Smooth muscle cell (in vitro differentiated cells): ENCODE measurements around the gene HBA2. TPM values are rescaled to one million over a fixed set of nuclear protein-coding genes. Genes with fewer than 3 reads are reported as not detected.

Source experiments
- DNase-seq: peaks from one replicate; lab custom pipeline; 2025; ENCODE audit not compliant: unreplicated experiment; lab: John Stamatoyannopoulos, UW
- H2AFZ ChIP-seq: fragments of 200-600 bp; sonication (generic); 2 replicates; pipeline ENCODE4 v1.6.0; 2016; ENCODE audit warnings: antibody characterized with exemption, low read depth, mild to moderate bottlenecking
- H3F3A ChIP-seq: fragments of 200-600 bp; sonication (generic); 2 replicates; pipeline ENCODE4 v1.6.0; 2017; ENCODE audit warnings: antibody characterized with exemption, low read depth
- H3K27ac ChIP-seq: fragments of 200-600 bp; sonication (generic); 2 replicates; pipeline ENCODE4 v1.5.1; 2016; ENCODE audit warnings: low read depth, mild to moderate bottlenecking
- H3K27me3 ChIP-seq: fragments of 200-600 bp; sonication (generic); 2 replicates; pipeline ENCODE4 v1.6.1; 2016; ENCODE audit warnings: low read depth, mild to moderate bottlenecking
- H3K36me3 ChIP-seq: fragments of 200-600 bp; sonication (generic); 2 replicates; pipeline ENCODE4 v1.5.1; 2016; ENCODE audit warnings: low read depth
- H3K4me1 ChIP-seq: fragments of 200-600 bp; sonication (generic); 2 replicates; pipeline ENCODE4 v1.5.1; 2016; ENCODE audit warnings: low read depth
- H3K4me2 ChIP-seq: fragments of 200-600 bp; sonication (generic); 2 replicates; pipeline ENCODE4 v1.6.0; 2016; ENCODE audit warnings: mild to moderate bottlenecking
- H3K4me3 ChIP-seq: fragments of 200-600 bp; sonication (generic); 2 replicates; pipeline ENCODE4 v1.5.1; 2016; ENCODE audit warnings: mild to moderate bottlenecking
- H3K79me2 ChIP-seq: fragments of 200-600 bp; sonication (generic); 2 replicates; pipeline ENCODE4 v1.6.0; 2016; ENCODE audit warnings: low read depth, mild to moderate bottlenecking
- H3K9ac ChIP-seq: fragments of 200-600 bp; sonication (generic); 2 replicates; pipeline ENCODE4 v1.6.0; 2016; ENCODE audit warnings: low read depth
- H3K9me3 ChIP-seq: fragments of 200-600 bp; sonication (generic); replicated peaks from 2 replicates; pipeline ENCODE4 v1.5.1; 2016; ENCODE audit warnings: low read depth
- H4K20me1 ChIP-seq: fragments of 200-600 bp; sonication (generic); 2 replicates; pipeline ENCODE4 v1.6.0; 2016; ENCODE audit warnings: low read depth
- WGBS: methylation state at CpG from one replicate; pipeline ENCODE4 v1.1.7; 2016; ENCODE audit warnings: low lambda C conversion rate; 5-methylcytosine and 5-hydroxymethylcytosine counted together
- polyA plus RNA-seq: library from polyadenylated mRNA; unstranded; fragments of >200 nt; fragmentation: Nextera tagmentation; extraction: Ambion mirVana; gene quantifications from 2 replicates; pipeline ENCODE4 v1.2.1, GENCODE V29; 2016
- total RNA-seq: library from RNA; depleted of rRNA; stranded (reverse); fragments of >200 nt; gene quantifications from 2 replicates; pipeline ENCODE4 v1.2.3, GENCODE V29; 2014
- TF ChIP-seq, protein P1 (sequence below): fragments of 200-600 bp; sonication (generic); IDR thresholded peaks from 2 replicates; pipeline ENCODE4 v1.5.1; 2017; ENCODE audit warnings: borderline replicate concordance, mild to moderate bottlenecking, antibody characterized with exemption; ENCODE audit not compliant: insufficient read depth, poor library complexity, severe bottlenecking

The HBA2 gene
- total and polyA plus RNA-seq, 2 experiments from 2014 or later: not detected

DNA sequence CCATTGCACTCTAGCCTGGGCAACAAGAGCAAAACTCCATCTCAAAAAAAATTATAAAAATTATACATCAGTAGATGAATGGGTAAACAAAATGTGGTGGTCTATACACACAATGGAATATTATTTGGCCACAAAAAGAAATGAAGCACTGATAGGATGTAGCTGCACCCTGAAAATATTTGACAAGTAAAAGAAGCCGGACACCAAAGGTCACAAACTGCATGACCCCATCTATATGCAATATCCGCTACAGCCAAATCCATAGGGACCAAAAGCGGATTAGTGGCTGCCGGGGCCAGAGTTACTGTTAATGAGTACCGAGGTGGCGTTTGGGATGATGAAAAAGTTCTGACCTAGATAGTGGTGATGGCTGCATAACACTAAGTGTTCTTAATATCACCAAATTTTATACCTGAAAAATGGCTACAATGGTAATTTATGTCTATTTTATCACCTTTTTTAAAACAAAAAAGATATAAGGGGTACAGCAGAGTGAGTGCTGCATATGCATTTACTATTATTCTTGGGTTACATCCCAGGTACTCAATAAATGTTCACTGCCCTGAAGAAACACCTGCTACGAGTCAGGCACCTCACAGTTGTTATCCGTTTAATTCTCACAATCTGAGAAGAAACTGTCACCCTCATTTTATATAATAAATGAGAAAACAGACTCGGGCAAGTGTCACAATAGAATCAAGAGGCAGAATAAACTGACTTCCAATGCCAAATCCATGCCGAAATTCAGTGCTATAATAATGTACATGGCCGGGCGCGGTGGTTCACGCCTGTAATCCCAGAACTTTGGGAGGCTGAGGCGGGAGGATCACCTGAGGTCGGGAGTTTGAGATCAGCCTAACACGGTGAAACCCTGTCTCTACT is 6.8 kb downstream of the HBA2 start:
- Histone ChIP-seq H3K4me2 (peak overlapping the region; percentile 89), H3K27ac (no peak overlapping the region), H3K4me3 (no peak overlapping the region), H3K27me3 (peaks cover 52% of the 10 kb centered on the region), H3K4me1 (peaks cover 9% of the 10 kb centered on the region), H2AFZ (no peak overlapping the region), H3K9me3 (no peaks in the 10 kb centered on the region), H3K36me3 (no peaks in the 10 kb centered on the region), H4K20me1 (peaks cover 23% of the 10 kb centered on the region), H3K79me2 (no peaks in the 10 kb centered on the region), H3K9ac (no peak overlapping the region), H3F3A (no peaks in the 10 kb centered on the region)
- WGBS: 88% methylated on average over 17 of the region's 17 CpGs
- no peak for DNase-seq
- TF ChIP-seq, protein P1, sequence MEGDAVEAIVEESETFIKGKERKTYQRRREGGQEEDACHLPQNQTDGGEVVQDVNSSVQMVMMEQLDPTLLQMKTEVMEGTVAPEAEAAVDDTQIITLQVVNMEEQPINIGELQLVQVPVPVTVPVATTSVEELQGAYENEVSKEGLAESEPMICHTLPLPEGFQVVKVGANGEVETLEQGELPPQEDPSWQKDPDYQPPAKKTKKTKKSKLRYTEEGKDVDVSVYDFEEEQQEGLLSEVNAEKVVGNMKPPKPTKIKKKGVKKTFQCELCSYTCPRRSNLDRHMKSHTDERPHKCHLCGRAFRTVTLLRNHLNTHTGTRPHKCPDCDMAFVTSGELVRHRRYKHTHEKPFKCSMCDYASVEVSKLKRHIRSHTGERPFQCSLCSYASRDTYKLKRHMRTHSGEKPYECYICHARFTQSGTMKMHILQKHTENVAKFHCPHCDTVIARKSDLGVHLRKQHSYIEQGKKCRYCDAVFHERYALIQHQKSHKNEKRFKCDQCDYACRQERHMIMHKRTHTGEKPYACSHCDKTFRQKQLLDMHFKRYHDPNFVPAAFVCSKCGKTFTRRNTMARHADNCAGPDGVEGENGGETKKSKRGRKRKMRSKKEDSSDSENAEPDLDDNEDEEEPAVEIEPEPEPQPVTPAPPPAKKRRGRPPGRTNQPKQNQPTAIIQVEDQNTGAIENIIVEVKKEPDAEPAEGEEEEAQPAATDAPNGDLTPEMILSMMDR: no peak

GRCh38 chr16:180101-180675 is 7.5 kb downstream of the HBA2 start, which contains the start of gene HBQ1:
HBQ1 (plus strand) TSS chr16:180459; CDS start chr16:180487, 28 bp downstream.
- Histone ChIP-seq H3K9ac (no peak within 1 kb of the TSS), H3K27me3 (peaks cover 44% of the 10 kb centered on the region), H4K20me1 (peaks cover 31% of the 10 kb centered on the region), H3K4me1 (peaks cover 9% of the 10 kb centered on the region), H3K4me3 (peak within 1 kb of the TSS; percentile 42), H3F3A (no peaks in the 10 kb centered on the region), H2AFZ (no peak within 1 kb of the TSS), H3K9me3 (no peaks in the 10 kb centered on the region), H3K4me2 (peak within 1 kb of the TSS; percentile 89), H3K79me2 (no peaks in the 10 kb centered on the region), H3K36me3 (no peaks in the 10 kb centered on the region), H3K27ac (no peak within 1 kb of the TSS)
- DNase-seq: peak; percentile 8
- TF ChIP-seq, protein P1: peak; percentile 47
- WGBS: 16% methylated on average over 46 of the region's 59 CpGs

DNA sequence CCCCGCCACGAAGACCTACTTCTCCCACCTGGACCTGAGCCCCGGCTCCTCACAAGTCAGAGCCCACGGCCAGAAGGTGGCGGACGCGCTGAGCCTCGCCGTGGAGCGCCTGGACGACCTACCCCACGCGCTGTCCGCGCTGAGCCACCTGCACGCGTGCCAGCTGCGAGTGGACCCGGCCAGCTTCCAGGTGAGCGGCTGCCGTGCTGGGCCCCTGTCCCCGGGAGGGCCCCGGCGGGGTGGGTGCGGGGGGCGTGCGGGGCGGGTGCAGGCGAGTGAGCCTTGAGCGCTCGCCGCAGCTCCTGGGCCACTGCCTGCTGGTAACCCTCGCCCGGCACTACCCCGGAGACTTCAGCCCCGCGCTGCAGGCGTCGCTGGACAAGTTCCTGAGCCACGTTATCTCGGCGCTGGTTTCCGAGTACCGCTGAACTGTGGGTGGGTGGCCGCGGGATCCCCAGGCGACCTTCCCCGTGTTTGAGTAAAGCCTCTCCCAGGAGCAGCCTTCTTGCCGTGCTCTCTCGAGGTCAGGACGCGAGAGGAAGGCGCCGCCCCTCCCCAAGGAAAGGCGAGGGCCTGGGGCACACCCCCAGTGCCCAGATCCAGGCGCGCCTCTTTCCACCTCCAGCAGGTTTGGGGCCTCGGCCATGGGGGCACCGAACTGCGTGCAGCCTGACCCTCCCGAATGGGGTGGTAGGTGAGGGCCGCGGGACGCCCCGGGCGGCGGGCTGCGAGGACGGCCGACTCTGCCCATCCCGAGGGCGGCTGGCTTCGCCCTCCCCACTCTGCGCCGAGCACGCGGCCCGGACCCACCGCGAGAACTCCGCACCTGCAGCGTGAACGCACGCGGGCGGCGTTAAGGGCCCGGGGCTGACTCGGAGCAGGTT is 8.2 kb downstream of the HBA2 start:
- Histone ChIP-seq H3K36me3 (no peaks in the 10 kb centered on the region), H3K27me3 (peaks cover 39% of the 10 kb centered on the region), H3K27ac (no peak overlapping the region), H3K4me3 (peak overlapping the region; percentile 42), H3K4me2 (peak overlapping the region; percentile 89), H3K9me3 (no peaks in the 10 kb centered on the region), H3K9ac (no peak overlapping the region), H3K79me2 (no peaks in the 10 kb centered on the region), H3F3A (no peaks in the 10 kb centered on the region), H4K20me1 (peaks cover 34% of the 10 kb centered on the region), H3K4me1 (peaks cover 9% of the 10 kb centered on the region), H2AFZ (no peak overlapping the region)
- 6% methylated on average over 76 of the region's 89 CpGs for WGBS
- TF ChIP-seq, protein P1: no peak
- no peak for DNase-seq
